Epithelial cell of umbilical artery (primary cell): Measurements from ENCODE around the gene PLVAP. TPM values are rescaled to one million over a fixed set of nuclear protein-coding genes. Genes with fewer than 3 reads are reported as not detected.

ENCODE experiments used
- total RNA-seq: library from RNA; depleted of rRNA; stranded (reverse); fragments of >200 nt; gene quantifications from 2 replicates; pipeline ENCODE4 v1.2.3, GENCODE V29; 2014

PLVAP gene, protein sequence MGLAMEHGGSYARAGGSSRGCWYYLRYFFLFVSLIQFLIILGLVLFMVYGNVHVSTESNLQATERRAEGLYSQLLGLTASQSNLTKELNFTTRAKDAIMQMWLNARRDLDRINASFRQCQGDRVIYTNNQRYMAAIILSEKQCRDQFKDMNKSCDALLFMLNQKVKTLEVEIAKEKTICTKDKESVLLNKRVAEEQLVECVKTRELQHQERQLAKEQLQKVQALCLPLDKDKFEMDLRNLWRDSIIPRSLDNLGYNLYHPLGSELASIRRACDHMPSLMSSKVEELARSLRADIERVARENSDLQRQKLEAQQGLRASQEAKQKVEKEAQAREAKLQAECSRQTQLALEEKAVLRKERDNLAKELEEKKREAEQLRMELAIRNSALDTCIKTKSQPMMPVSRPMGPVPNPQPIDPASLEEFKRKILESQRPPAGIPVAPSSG
- total RNA-seq = 0.61 and 4.5 TPM in 2 replicates

GRCh38 chr19:17376935-17377600, at the start of gene PLVAP:
PLVAP (minus strand) TSS chr19:17377342; CDS start chr19:17377288, 54 bp downstream.

DNA sequence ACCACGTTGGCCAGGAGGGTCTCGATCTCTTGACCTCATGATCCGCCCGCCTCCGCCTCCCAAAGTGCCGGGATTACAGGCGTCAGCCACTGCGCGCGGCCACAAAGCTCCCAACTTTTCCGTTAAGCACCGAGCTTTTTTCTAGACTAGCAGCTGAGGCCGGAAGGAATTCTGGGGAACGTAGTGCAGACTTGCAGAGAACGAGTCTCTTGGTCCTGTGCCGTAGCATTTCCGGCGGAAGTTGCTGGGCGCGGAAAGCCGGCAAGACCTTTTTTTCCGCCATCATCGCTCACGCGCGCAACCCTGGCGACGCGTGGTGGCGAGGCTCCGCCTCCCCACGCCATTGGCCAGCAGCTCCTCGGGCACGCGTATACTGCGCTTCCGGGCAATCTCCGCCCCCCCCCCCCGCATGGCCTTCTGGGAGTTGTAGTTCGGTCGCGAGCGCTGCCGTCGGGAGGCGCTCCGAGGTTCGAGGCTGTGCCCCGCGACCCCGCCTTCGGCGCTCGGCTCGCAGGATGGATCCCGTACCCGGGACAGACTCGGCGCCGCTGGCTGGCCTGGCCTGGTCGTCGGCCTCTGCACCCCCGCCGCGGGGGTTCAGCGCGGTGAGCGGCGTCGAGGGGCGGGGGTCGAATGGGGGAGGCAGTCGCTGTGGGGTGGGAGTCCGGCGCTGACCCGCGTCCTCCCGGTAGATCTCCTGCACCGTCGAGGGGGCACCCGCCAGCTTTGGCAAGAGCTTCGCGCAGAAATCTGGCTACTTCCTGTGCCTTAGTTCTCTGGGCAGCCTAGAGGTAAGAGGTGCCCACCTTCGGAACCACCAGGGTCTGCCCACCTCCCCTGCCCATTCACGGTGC, 42.7 kb upstream of the PLVAP start, which contains the start of gene MVB12A:
Gene MVB12A (plus strand): TSS at position 427 of the 854 bp plus-strand sequence. CDS start 89 bp downstream, at position 516.

GRCh38 chr19:17405250-17406045, 28.3 kb upstream of the PLVAP start, which contains the start of gene BST2:
BST2 (minus strand) TSS chr19:17405630; CDS start chr19:17405575, 55 bp downstream.

DNA sequence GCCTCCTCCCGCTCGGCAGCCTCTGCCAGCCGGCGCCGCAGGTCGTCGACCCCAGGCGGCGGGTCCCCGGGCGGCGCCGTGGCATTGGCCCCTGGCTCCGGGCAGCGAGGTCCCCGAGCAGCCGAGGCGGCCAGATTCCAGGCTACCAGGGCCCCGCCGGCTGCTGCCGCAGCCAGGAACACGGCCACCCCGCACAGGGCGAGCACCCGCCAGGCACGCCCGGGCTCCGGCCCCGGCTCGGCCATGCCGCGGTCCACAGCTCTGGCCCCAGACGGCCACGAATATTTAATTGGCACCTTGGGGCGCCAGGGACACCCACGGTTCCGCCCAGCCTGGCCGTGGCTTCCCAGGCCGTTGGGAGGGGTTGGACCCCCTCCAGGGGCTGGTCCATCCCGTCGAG, 16.8 kb upstream of the PLVAP start, which contains the start of gene CCDC194:
Gene CCDC194 (minus strand): TSS at position 283 of the 400 bp plus-strand sequence. CDS start 38 bp downstream, at position 245.

GRCh38 chr19:17336872-17337674, 40.1 kb downstream of the PLVAP start, which contains the start of gene GTPBP3:
GTPBP3 (plus strand) TSS chr19:17337553; CDS start chr19:17337612, 59 bp downstream.

DNA sequence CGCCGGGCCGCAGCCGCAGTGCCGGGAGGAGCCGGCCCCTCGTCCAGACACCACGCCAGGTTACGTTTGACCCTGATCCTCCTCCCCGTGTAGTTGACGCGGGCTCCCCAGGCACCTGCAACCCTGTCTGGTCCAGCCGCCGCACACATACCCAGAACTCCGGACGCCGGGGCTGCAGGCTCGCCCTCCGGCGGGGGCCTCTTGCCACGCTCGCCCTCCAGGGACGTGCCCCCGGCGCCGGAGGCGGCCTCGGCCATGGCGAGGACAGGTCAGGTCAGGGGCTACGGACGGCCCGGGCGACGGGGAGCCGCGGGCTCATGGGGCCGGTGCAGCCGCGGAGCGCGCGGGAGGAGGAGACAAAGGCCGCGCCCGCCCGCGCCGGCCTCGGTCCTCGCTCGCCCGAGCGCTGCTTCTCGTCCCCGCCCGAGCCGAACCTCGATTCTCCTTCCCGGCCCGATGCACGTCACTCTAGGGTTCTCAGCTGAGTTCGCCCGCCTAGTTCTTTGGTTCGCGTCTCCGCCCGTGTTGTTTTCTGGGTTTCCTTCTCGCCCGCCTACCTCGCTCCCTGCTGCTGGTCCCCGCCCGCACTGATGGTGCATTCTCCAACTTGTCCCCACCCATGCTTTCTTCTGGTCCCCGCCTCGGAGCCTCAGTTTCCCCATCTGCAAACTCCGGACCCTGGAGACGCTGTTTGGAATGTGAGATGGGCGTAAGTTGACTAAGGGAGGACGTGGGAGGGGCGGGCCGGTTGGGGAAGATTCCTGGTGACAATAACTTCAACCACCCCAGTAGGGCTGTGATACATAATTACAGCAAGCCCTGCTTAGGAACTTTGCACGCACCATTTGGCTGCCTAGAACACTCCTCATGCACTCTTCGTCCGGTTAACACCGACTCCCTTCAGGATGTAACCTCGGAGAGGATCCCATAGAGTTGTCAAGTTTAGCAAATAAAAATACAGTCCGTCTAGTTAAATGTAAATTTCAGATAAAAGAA, 42.4 kb downstream of the PLVAP start, which contains the start of gene ANO8:
Gene ANO8 (minus strand): TSS at position 442 of the 996 bp plus-strand sequence. CDS start 185 bp downstream, at position 257.

GRCh38 chr19:17309198-17309964, 67.8 kb downstream of the PLVAP start, which contains the start of gene DDA1:
DDA1 (plus strand) TSS chr19:17309563; CDS start chr19:17309655, 92 bp downstream.

DNA sequence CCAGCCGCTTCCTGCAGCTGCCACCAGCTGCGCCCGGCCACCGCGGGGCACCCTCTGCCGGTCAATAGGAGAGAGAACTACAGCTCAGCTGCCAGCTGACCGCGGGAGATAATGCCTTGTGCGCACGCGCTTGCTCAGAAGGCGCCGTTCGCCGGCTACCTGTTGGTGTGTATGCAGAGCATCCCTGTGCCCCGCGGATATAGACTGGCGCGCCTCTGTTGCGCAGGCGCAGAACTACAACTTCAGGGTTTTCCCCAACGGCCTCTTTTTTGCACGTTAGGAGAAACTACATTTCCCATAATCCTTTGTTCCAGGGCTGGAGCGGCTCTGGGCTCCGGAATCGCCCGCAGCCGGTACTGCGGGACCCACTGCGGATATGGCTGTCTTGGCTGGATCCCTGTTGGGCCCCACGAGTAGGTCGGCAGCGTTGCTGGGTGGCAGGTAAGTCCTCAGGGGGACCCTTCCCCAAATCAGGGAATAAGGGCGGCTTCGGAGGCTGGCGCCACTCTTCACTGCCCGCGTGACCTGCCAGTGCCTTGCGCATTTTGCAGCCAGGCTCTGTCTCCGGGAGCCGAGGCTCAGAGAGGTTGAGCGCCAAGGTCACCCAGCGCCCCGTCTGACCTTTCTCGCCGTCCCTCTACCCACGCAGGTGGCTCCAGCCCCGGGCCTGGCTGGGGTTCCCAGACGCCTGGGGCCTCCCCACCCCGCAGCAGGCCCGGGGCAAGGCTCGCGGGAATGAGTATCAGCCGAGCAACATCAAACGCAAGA, 71.4 kb downstream of the PLVAP start, which contains the start of gene MRPL34:
Gene MRPL34 (plus strand): TSS at position 356 of the 768 bp plus-strand sequence. CDS start 21 bp downstream, at position 377.

DNA sequence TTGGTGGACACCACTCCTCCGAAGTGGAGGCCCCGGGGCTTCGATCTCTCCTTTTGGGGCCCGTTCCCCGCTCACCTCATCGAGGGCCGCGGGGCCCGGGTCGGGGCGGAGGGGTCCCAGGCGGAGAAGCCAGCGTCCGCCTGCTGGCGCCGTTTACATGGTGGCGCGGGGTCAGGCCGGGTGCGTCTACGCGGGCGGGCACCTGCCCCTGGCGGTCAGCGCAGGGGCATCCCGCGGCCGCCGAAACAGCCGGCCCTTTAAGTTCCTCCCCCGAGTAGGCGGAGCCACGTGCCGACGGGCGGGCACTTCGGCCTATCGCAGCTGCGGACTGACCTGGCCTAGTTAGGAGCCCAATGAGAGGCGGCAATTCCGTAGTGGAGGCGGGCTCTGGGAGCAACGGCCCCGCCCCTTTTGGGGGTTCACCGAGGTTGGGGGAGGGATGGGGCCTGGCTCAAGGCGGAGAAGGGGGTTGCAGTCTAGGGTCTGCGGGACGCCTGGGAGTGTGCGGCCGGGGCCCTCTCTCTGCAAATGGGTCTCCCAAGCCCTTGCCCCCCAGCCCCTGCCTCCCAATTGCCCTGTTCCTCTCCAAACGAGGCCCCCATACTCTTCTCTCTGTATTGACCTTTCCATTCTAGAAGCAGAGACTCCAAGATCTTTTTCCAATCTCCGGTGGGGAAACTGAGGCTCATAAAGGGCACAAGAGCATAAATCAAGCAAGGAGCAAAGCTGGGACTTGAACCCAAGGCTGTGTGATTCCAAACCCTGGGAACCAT, 73.8 kb downstream of the PLVAP start, which contains the start of gene ABHD8:
Gene ABHD8 (minus strand): TSS at position 259 of the 773 bp plus-strand sequence. CDS start 1,809 bp downstream, outside the sequence.

Other genes starting within 250 kb of the PLVAP start
- 19.2 and 19.6 TPM in 2 replicates for gene USE1, start 162.0 kb downstream of the PLVAP start, total RNA-seq
- gene OCEL1, start 151.1 kb downstream of the PLVAP start, total RNA-seq = 4.1 and 4.2 TPM in 2 replicates
- 49.7 and 55.8 TPM in 2 replicates for gene NR2F6, start 131.4 kb downstream of the PLVAP start, total RNA-seq
- gene USHBP1, start 112.6 kb downstream of the PLVAP start, total RNA-seq = 13.3 and 17.2 TPM in 2 replicates
- 134 and 168 TPM in 2 replicates for gene BABAM1, start 109.9 kb downstream of the PLVAP start, total RNA-seq
- 0.65 and 1.4 TPM in 2 replicates for gene ANKLE1, start 95.4 kb downstream of the PLVAP start, total RNA-seq
- gene ABHD8, start 73.9 kb downstream of the PLVAP start, total RNA-seq = 5.2 and 9.9 TPM in 2 replicates
- gene MRPL34, start 71.5 kb downstream of the PLVAP start, total RNA-seq = 33.8 and 37.7 TPM in 2 replicates
- gene DDA1, start 67.8 kb downstream of the PLVAP start, total RNA-seq = 10.4 and 27.7 TPM in 2 replicates
- gene ANO8, start 42.5 kb downstream of the PLVAP start, total RNA-seq = 3.6 and 3.8 TPM in 2 replicates
- gene GTPBP3, start 39.8 kb downstream of the PLVAP start, total RNA-seq = 15.3 and 18.7 TPM in 2 replicates
- under 0.01 and 1.2 TPM in 2 replicates for gene CCDC194, start 16.9 kb upstream of the PLVAP start, total RNA-seq
- 146 and 1,184 TPM in 2 replicates for gene BST2, start 28.3 kb upstream of the PLVAP start, total RNA-seq
- 44.2 and 46.0 TPM in 2 replicates for gene MVB12A, start 42.7 kb upstream of the PLVAP start, total RNA-seq
- not detected in 2 replicates for gene TMEM221, start 71.3 kb upstream of the PLVAP start, total RNA-seq
- not detected in 2 replicates for gene NXNL1, start 83.6 kb upstream of the PLVAP start, total RNA-seq
- 7.8 and 9.6 TPM in 2 replicates for gene SLC27A1, start 93.2 kb upstream of the PLVAP start, total RNA-seq
- 47.3 and 53.9 TPM in 2 replicates for gene PGLS, start 134.3 kb upstream of the PLVAP start, total RNA-seq
- 72.8 and 87.1 TPM in 2 replicates for gene COLGALT1, start 178.3 kb upstream of the PLVAP start, total RNA-seq